HG02588 (cell line): Measurements from ENCODE around the gene XPO4.
"Not testable (repeated sequence)": the region's sequence is repeated elsewhere in the genome, so short reads cannot be mapped to it uniquely, and the experiment has no call there.

Source experiments
- ATAC-seq: cut with Tn5 transposase; IDR thresholded peaks from one replicate; pipeline ENCODE4 v1.9.1; 2021; ENCODE audit warnings: mild to moderate bottlenecking, moderate library complexity; ENCODE audit not compliant: unreplicated experiment

The XPO4 gene

GRCh38 chr13:20902438-20903163 lies at the start of gene XPO4:
Gene XPO4 (minus strand): TSS chr13:20902746. CDS start chr13:20902738, 8 bp downstream.
- peak; percentile 93 for ATAC-seq

- not testable (repeated sequence) for ATAC-seq
These were observed 45.5 kb upstream of the XPO4 start for GRCh38 chr13:20948001-20948400.

- no peak for ATAC-seq
These were observed 43.4 kb upstream of the XPO4 start for GRCh38 chr13:20945952-20946383.

- ATAC-seq, result no peak
These were observed 40.5 kb upstream of the XPO4 start for GRCh38 chr13:20942938-20943559.

- not testable (repeated sequence) for ATAC-seq
These were observed 38.0 kb upstream of the XPO4 start for GRCh38 chr13:20940511-20940910.

- no peak for ATAC-seq
These were observed 37.5 kb upstream of the XPO4 start for GRCh38 chr13:20940083-20940482.

GRCh38 chr13:20939662-20940061 lies 37.1 kb upstream of the XPO4 start:
- ATAC-seq, result no peak

- ATAC-seq, result no peak
These were observed 35.8 kb upstream of the XPO4 start for GRCh38 chr13:20938302-20938701.

GRCh38 chr13:20927596-20928257 lies 25.2 kb upstream of the XPO4 start:
- ATAC-seq, result no peak

- ATAC-seq, result not testable (repeated sequence)
These were observed 22.8 kb upstream of the XPO4 start for GRCh38 chr13:20925395-20925790.

- ATAC-seq, result no peak
These were observed 22.3 kb upstream of the XPO4 start for GRCh38 chr13:20924758-20925394.

- no peak for ATAC-seq
These were observed 20.7 kb upstream of the XPO4 start for GRCh38 chr13:20923272-20923671.

- no peak for ATAC-seq
These were observed 19.0 kb upstream of the XPO4 start for GRCh38 chr13:20921572-20921971.

- not testable (repeated sequence) for ATAC-seq
These were observed 13.1 kb upstream of the XPO4 start for GRCh38 chr13:20915676-20916075.

GRCh38 chr13:20911037-20911436 lies 8.5 kb upstream of the XPO4 start:
- ATAC-seq, result no peak

GRCh38 chr13:20908714-20909497 lies 6.4 kb upstream of the XPO4 start:
- ATAC-seq, result no peak

- no peak for ATAC-seq
These were observed 2.4 kb upstream of the XPO4 start for GRCh38 chr13:20904908-20905307.

GRCh38 chr13:20903164-20903475 lies 574 bp upstream of the XPO4 start:
- ATAC-seq, result no peak

- peak; percentile 31 for ATAC-seq
These were observed 693 bp downstream of the XPO4 start for GRCh38 chr13:20901668-20902437.

GRCh38 chr13:20894245-20894644 lies 8.3 kb downstream of the XPO4 start:
- no peak for ATAC-seq
